ENCODE results near the gene RIN3. TPM values are rescaled to one million over a fixed set of nuclear protein-coding genes. Genes with fewer than 3 reads are reported as not detected.

Gene RIN3
- total and polyA plus RNA-seq, 2 of the 4 experiments (the other 2 are of a cell fraction): 2.5 to 11.1 TPM

DNA sequence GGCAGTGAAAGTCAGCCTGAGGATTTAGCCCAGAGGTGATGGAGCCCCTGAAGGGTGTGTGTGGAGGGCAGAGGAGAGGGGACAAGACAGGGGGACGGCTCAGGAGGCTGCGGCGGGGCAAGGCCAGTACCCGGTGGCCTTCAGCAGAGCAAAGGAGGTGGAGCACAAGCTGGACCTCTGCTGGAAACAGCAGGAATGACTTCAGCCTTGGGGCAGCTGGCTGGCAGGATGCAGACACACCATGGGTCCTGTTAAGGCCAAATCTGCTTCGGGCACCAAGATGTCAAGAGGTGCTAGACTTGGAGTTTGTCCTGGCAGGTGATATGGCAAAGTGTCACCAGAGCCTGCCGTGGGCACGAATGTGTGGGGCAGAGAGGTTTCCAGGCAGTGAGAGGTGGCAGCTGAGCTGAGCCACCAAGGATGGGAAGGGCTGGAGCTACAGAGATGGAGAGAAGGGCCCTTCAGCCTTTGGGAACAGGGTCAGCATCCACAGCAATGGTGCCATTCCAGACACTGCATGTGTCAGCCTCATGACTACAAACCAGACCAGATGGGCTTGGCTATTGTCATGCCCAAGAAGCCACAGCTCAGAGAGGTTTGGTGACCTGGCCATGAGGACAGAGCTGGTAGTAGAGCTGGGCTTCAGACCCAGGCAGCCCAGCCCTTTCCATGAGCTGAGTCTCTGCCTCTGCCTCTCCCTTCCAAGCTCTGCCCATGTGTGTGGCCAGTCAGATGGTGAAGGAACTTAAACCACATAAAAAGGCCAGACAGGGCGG lies 142.9 kb downstream of the RIN3 start:
- no peak overlapping the region for H4K91ac ChIP-seq (ENCODE audit: insufficient read depth, low read depth, low read length)
- H2AK5ac ChIP-seq (ENCODE audit: low read depth, low read length): peak overlapping the region; percentile 60
- no peaks in the 10 kb centered on the region for H3K27me3 ChIP-seq (ENCODE audit: control insufficient read depth, insufficient read depth, low read length)
- ATAC-seq (ENCODE audit: low read depth) (0 out of 2 replicates have a peak, but pooled peaks have one; percentile 48), DNase-seq (no peak)
- H3K56ac ChIP-seq (ENCODE audit: extremely low read depth, insufficient read depth, low read length): no peak overlapping the region
- BruUV-seq (replicated peaks): no TSS peak
- in situ Hi-C loops (cut with MboI; ENCODE audit: low sequenced_read_pairs): no loop called here
- H3K27ac ChIP-seq (ENCODE audit: insufficient read depth, low read length): no peak overlapping the region
- H3K18ac ChIP-seq (ENCODE audit: low read depth, low read length): no peak overlapping the region
- H3K4me3 ChIP-seq (ENCODE audit: insufficient read depth, low read depth, low read length): no peak overlapping the region
- no peaks in the 10 kb centered on the region for H3K9me3 ChIP-seq (ENCODE audit: control insufficient read depth, insufficient read depth, low read length)
- peaks cover 27% of the 10 kb centered on the region for H3K9me1 ChIP-seq (ENCODE audit: insufficient read depth, low read length)
- WGBS, 2 experiments (ENCODE audit: extremely low coverage in 2 of 2, insufficient read length in 1 of 2): 93% methylated on average over 4 of the region's 8 CpGs; no CpG with 5 or more reads in 1 of the 2 experiments
- no peaks in the 10 kb centered on the region for H4K20me1 ChIP-seq (ENCODE audit: insufficient read depth, low read length)
- POLR2A ChIA-PET (ENCODE audit: unreplicated experiment): no interaction called here
- CTCF ChIA-PET: interaction anchor here (0.5 to 0.8 kb wide), 2 partner anchors 8 to 10 kb away, joined by 3 read pairs; no protein-coding TSS in a partner anchor
- H4K5ac ChIP-seq (ENCODE audit: low read depth, low read length): no peak overlapping the region
- peaks cover 45% of the 10 kb centered on the region for H3K36me3 ChIP-seq (ENCODE audit: control insufficient read depth, insufficient read depth, low read length)
- no peak overlapping the region for H2BK5ac ChIP-seq (ENCODE audit: low read depth, low read length, poor library complexity, severe bottlenecking)
- H3K79me1 ChIP-seq (ENCODE audit: low read depth in 1 of 2, low read length in 2 of 2): peaks cover 14 to 23% of the 10 kb centered on the region in 2 experiments; a peak in 3 of 4 replicates
- H3K9ac ChIP-seq (ENCODE audit: low read depth, low read length): no peak overlapping the region
- TF ChIP-seq RAD21 (IDR thresholded peaks at IDR 0.05; ENCODE audit: low read length) (0 out of 2 replicates have a peak, but pooled peaks have one; percentile 7), FOS (IDR thresholded peaks at IDR 0.05; ENCODE audit: low read depth, low read length) (no peak)
- H3K14ac ChIP-seq (replicated peaks; ENCODE audit: low read depth, low read length): no peak overlapping the region
- dilution Hi-C loops (cut with HindIII; ENCODE audit: low sequenced_read_pairs, unreplicated experiment): no loop called here
- no peak overlapping the region; a peak in 1 of 4 replicates for H4K8ac ChIP-seq (ENCODE audit: low read depth in 2 of 2, low read length in 2 of 2)
- intact Hi-C loops (cut with micrococcal nuclease): no loop called here
- peak overlapping the region; percentile 25; the same call in 1 of the 2 replicates for H2BK20ac ChIP-seq (ENCODE audit: low read depth, low read length)
- H3K4me1 ChIP-seq (ENCODE audit: control insufficient read depth, insufficient read depth, low read length): no peaks in the 10 kb centered on the region
- no peak overlapping the region for H3K4me2 ChIP-seq (ENCODE audit: low read depth, low read length)
- H3K4ac ChIP-seq (ENCODE audit: low read depth, low read length): peak overlapping the region; percentile 53; the same call in 1 of the 2 replicates
- H2BK15ac ChIP-seq (ENCODE audit: low read depth, low read length): peak overlapping the region; percentile 64; the same call in 1 of the 3 replicates
- H2BK120ac ChIP-seq (ENCODE audit: low read depth, low read length): peak overlapping the region; percentile 18
- H2AFZ ChIP-seq (replicated peaks; ENCODE audit: low read length, poor library complexity): peak overlapping the region; percentile 41
- H2AK9ac ChIP-seq (replicated peaks; ENCODE audit: low read depth, low read length, poor library complexity): no peak overlapping the region
- H3K23ac ChIP-seq (ENCODE audit: low read depth, low read length): no peak overlapping the region
